Osteocyte (in vitro differentiated cells): ENCODE results near the gene RASD2. TPM values are rescaled to one million over a fixed set of nuclear protein-coding genes. Genes with fewer than 3 reads are reported as not detected.
A peak's percentile ranks its signal among the peaks of the same experiment; 100 is the strongest.

ENCODE experiments used
- DNase-seq: peaks from one replicate; pipeline ENCODE4 v3.0.0; 2021; ENCODE audit warnings: mixed read lengths; ENCODE audit not compliant: unreplicated experiment; ENCODE audit errors: extremely low spot score
- H3K27ac Mint-ChIP-seq: one replicate; pipeline ENCODE4 v1.8.0; 2021; ENCODE audit warnings: mild to moderate bottlenecking, mixed read lengths; ENCODE audit not compliant: unreplicated experiment
- H3K27me3 Mint-ChIP-seq: one replicate; pipeline ENCODE4 v1.8.0; 2021; ENCODE audit warnings: mixed read lengths; ENCODE audit not compliant: unreplicated experiment
- H3K36me3 Mint-ChIP-seq: one replicate; pipeline ENCODE4 v1.8.0; 2021; ENCODE audit warnings: mixed read lengths; ENCODE audit not compliant: unreplicated experiment
- H3K4me1 Mint-ChIP-seq: one replicate; pipeline ENCODE4 v1.8.0; 2021; ENCODE audit warnings: mixed read lengths; ENCODE audit not compliant: unreplicated experiment
- H3K4me3 Mint-ChIP-seq: one replicate; pipeline ENCODE4 v1.8.0; 2021; ENCODE audit warnings: mild to moderate bottlenecking, moderate library complexity, mixed read lengths; ENCODE audit not compliant: unreplicated experiment
- H3K9me3 Mint-ChIP-seq: one replicate; pipeline ENCODE4 v1.8.0; 2021; ENCODE audit warnings: mixed read lengths; ENCODE audit not compliant: unreplicated experiment
- CTCF ChIP-seq: fragments of 200-600 bp; sonication (generic); IDR thresholded peaks from 2 replicates; pipeline ENCODE4 v1.5.0; 2021; ENCODE audit warnings: antibody characterized with exemption, mild to moderate bottlenecking, moderate library complexity
- total RNA-seq: library from RNA; stranded (reverse); gene quantifications from 2 replicates; pipeline ENCODE4 v1.2.1, GENCODE V29; 2021

RASD2 gene
- total RNA-seq, 1 donor from 2014 or later: not detected

- Mint-ChIP-seq H3K9me3 (peaks cover 1% of the 10 kb centered on the region), H3K4me1 (peaks cover 30% of the 10 kb centered on the region), H3K4me3 (no peak overlapping the region), H3K36me3 (no peaks in the 10 kb centered on the region), H3K27me3 (no peaks in the 10 kb centered on the region), H3K27ac (no peak overlapping the region)
- DNase-seq: no peak
- no peak for TF ChIP-seq CTCF
These were observed 51.2 kb downstream of the RASD2 start for GRCh38 chr22:35591714-35592417.

GRCh38 chr22:35592418-35592967 is 51.9 kb downstream of the RASD2 start:
- peak overlapping the region; percentile 5 for H3K27ac Mint-ChIP-seq
- TF ChIP-seq CTCF: no peak
- no peak for DNase-seq
- peaks cover 26% of the 10 kb centered on the region for H3K4me1 Mint-ChIP-seq
- H3K36me3 Mint-ChIP-seq: no peaks in the 10 kb centered on the region
- no peak overlapping the region for H3K4me3 Mint-ChIP-seq
- no peaks in the 10 kb centered on the region for H3K9me3 Mint-ChIP-seq
- no peaks in the 10 kb centered on the region for H3K27me3 Mint-ChIP-seq

GRCh38 chr22:35593071-35593890 is 52.6 kb downstream of the RASD2 start:
- Mint-ChIP-seq H3K27ac (peak overlapping the region; percentile 5), H3K36me3 (no peaks in the 10 kb centered on the region), H3K4me3 (no peak overlapping the region), H3K4me1 (peaks cover 20% of the 10 kb centered on the region), H3K9me3 (no peaks in the 10 kb centered on the region), H3K27me3 (no peaks in the 10 kb centered on the region)
- no peak for DNase-seq
- no peak for TF ChIP-seq CTCF

GRCh38 chr22:35593891-35594470 is 53.4 kb downstream of the RASD2 start:
- H3K4me1 Mint-ChIP-seq: peaks cover 13% of the 10 kb centered on the region
- H3K27me3 Mint-ChIP-seq: no peaks in the 10 kb centered on the region
- no peak for TF ChIP-seq CTCF
- no peaks in the 10 kb centered on the region for H3K36me3 Mint-ChIP-seq
- no peak overlapping the region for H3K4me3 Mint-ChIP-seq
- no peaks in the 10 kb centered on the region for H3K9me3 Mint-ChIP-seq
- H3K27ac Mint-ChIP-seq: no peak overlapping the region
- no peak for DNase-seq

GRCh38 chr22:35594686-35595085 is 54.1 kb downstream of the RASD2 start:
- Mint-ChIP-seq H3K9me3 (no peaks in the 10 kb centered on the region), H3K27me3 (no peaks in the 10 kb centered on the region), H3K36me3 (no peaks in the 10 kb centered on the region), H3K4me1 (peaks cover 6% of the 10 kb centered on the region), H3K27ac (no peak overlapping the region), H3K4me3 (no peak overlapping the region)
- no peak for DNase-seq
- TF ChIP-seq CTCF: no peak
